HG03354 (cell line): Measurements from ENCODE around the gene BRIP1.
"Not testable (repeated sequence)": the region's sequence is repeated elsewhere in the genome, so short reads cannot be mapped to it uniquely, and the experiment has no call there.

Experiments used
- ATAC-seq: cut with Tn5 transposase; IDR thresholded peaks from one replicate; pipeline ENCODE4 v1.9.1; 2021; ENCODE audit warnings: mild to moderate bottlenecking; ENCODE audit not compliant: unreplicated experiment, poor library complexity, severe bottlenecking

Gene BRIP1

DNA sequence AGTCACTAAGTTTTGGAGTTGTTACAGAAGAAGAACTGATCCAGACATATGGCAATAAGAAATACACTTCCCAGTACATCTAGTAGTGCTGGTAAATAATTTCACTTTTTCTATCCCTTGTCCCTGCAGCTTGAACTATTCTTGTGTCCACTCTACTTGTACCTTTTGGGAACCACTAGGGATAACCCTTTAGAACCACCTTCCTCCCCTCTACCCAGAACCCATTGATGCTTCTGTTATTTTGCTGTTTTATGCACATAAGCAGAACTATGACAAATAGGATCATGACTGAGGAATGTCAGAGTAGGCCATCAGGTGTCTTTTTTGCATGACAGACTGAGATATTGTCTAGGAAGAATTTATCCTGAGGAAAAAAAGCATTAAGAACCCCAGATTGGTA is 125.1 kb downstream of the BRIP1 start:
- no peak for ATAC-seq

DNA sequence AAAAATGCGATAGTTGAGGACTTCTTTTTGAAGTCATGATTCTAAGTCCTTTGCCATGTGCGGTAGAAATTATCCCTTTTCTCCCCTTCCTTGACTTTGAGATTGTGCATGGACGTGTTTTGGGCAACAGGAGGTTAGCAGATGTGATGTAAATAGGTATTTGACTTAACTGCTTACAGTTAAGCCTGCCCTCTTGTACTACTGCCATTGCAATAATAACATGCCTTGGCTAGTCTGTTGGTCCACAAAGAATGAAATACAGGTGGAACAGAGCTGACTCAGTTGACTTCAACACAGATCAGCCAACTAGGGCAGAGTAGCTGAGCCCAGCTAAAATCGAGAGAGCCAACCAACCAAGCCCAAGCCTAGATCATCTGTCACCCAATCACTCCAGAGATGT is 125.5 kb downstream of the BRIP1 start:
- ATAC-seq, result no peak

DNA sequence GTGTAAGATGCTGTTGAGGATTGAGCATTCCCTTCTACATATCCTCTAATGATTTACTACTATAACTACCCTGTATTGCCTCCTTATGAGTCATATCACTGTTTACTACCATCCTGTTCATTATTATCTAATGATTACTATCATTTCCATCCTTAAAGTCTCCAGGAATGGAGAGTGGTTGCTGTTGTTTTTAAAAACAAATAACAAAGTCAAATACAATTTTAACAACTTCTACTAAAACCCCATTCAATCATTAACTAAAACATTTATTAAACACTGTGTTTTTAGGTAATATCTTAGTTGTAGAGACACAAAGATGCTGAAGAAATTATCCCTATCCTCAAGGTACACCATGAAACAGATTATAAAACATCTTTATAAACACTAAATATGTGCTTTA is 126.9 kb downstream of the BRIP1 start:
- no peak for ATAC-seq

GRCh38 chr17:61735807-61736206 is 127.5 kb downstream of the BRIP1 start:
- ATAC-seq, result no peak

- ATAC-seq, result no peak
Measured at GRCh38 chr17:61734466-61734865, 128.9 kb downstream of the BRIP1 start.

GRCh38 chr17:61734012-61734411 is 129.3 kb downstream of the BRIP1 start:
- ATAC-seq, result no peak

DNA sequence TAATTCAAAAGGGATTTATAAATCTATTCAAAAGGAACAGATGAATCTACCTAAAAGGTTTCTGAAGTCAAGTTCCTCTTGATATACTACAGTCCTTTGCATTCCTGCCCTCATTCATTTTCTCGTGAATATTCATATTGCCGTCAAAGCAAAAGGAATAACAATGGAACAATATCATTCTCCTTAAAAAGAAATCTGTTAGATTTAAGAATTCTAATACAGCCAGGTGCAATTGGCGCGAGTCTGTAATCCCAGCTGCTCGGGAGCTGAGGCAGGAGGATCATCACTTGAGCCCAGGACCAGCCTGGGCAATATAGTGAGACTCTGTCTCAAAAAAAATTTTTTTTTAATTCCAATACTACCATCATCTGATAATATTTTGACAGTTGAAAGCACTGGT is 130.3 kb downstream of the BRIP1 start:
- ATAC-seq, result no peak

DNA sequence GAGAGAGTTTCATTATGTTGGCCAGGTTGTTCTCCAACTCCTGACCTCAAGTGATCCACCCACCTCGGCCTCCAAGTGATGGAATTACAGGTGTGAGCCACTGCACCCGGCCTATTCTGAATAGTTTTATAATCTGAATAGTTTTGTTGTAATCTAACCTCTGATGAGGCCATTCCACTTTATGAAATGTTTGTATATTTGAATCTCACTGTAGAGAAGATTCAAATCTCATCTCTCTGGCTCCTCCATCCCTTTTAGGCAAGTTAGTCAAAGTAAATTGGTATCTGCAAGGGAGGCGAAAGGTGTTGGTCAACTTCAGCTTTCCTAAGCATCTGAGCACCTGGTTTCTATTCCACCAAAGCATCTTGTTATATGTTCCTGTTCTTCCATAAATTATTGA is 131.2 kb downstream of the BRIP1 start:
- no peak for ATAC-seq

GRCh38 chr17:61731330-61731729 is 132.0 kb downstream of the BRIP1 start:
- ATAC-seq, result no peak

DNA sequence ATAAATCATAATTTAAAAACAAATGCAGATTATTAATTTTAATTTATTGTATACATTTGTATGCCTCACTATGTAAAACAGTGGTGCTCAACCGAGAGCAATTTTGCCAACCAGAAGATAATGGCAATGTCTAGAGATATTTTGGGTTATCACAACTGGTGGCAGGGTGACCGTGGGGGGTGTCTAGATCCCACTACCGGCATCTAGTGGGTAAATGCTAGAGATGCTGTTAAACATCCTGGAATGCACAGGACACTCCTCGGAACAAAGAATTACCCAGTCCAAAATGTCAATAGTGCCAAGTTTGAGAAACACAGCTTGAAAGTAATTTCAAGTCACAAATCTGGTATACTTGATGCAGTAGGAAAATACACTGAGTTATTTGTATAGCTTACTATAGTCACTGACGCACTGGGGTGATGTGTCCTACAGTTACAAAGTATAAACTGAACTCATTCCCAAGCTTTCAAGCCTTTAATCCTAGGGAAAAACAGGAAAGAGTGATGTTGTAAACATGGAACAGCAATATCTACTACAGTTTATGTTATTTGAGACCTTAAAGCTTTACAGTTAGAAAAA is 133.5 kb downstream of the BRIP1 start:
- ATAC-seq, result no peak

- no peak for ATAC-seq
Measured at GRCh38 chr17:61728297-61728836, 135.0 kb downstream of the BRIP1 start.

DNA sequence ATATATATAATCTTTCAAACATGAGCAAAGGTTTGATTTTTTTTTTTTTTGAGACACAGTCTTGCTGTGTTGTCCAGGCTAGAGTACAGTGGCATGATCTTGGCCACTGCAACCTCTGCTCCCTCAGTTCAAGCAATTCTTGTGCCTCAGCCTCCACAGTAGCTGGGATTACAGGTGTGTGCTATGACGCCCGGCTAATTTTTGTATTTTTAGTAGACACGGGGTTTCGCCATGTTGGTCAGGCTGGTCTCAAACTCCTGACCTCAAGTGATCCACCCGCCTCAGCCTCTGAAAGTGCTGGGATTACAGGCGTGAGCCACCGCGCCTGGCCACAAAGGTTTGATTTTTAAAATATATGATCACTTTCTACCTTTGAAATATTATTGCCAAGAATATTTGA is 135.5 kb downstream of the BRIP1 start:
- not testable (repeated sequence) for ATAC-seq

DNA sequence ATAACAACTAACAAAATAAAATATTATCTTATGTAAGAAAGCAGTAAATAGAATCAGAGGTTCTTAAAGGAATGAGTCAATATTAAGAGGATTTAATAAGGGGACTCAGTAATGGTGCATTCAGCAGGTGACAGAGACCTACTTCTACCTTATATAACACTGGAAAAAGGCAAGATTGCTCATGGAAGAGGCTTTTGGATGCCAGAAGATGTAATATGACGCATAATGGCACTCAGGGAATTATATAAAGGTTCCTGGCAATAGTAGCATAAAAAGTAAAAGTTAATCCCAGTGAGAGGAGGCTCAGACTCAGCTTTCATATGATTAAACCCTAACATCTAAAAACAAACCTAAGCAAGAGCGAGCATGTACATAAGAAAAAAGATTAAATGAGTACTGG is 136.4 kb downstream of the BRIP1 start:
- ATAC-seq, result no peak

DNA sequence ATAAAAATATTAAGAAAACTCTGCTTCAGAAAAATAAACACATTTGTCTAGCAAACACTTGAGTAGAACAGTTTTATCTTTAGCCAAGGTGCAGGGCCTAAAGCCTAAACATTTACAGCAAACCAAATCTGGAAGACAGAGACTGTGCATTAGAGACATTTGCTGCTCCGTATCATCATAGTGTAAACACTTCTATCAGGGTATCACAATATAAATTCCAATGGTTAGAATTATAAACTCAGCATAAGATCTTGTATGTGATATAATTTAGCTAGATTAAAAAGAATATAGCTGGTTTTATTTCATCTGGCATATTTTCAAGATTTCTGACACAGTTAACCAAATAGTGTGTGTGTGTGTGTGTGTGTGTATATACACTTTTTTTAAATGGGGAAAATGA is 138.6 kb downstream of the BRIP1 start:
- ATAC-seq, result no peak

- no peak for ATAC-seq
Measured at GRCh38 chr17:61723914-61724313, 139.4 kb downstream of the BRIP1 start.

DNA sequence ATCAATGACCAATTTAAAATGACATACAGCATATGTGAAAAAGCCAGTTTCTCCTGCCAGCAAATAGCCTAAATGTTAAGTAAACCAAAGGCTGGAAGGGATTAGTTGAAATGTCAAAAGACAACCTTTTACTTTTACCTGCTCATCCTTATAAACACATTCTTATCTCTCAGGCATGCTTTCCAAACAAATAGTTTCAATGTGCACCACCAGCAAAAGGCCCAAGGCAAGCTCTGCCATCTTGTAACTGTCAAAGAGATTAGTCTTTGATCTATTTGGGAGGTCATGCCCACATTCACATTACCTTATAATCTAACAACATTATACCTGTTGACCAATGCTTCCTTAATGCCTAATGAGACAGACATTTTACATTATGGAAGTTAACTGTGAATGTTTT is 140.1 kb downstream of the BRIP1 start:
- ATAC-seq, result no peak

DNA sequence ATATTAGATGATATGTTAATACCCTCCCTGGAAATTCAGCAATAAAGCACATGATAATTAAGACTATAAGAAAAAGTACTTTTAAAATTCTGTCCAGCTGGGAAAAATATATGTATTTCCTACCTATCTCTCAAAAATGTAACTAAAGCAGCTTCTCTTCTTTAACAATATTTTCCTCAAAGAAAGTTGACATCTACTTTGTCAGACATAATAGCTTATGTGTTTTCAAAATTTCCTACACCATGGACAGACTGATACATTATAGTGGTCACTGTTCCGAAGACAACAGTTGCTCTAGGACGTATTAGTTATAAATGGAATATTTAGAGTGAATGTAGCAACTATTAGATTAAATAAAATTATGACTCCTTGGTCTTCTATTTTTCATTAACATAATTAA is 140.9 kb downstream of the BRIP1 start:
- ATAC-seq, result no peak

GRCh38 chr17:61720016-61720795 is 143.1 kb downstream of the BRIP1 start:
- no peak for ATAC-seq

DNA sequence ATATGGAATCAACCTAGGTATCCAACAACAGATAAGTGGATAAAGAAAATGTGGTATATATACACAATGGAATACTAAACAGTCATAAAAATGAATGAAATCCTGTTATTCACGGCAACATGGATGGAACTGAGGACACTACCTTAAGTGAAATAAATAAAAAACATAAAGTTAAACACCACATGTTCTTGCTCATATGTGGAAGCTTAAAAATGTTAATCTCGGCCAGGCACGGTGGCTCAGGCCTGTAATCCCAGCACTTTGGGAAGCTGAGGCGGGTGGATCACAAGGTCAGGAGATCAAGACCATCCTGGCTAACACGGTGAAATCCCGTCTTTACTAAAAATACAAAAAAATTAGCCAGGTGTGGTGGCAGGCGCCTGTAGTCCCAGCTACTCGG is 144.1 kb downstream of the BRIP1 start:
- ATAC-seq, result not testable (repeated sequence)

- ATAC-seq, result no peak
Measured at GRCh38 chr17:61718022-61718421, 145.3 kb downstream of the BRIP1 start.

DNA sequence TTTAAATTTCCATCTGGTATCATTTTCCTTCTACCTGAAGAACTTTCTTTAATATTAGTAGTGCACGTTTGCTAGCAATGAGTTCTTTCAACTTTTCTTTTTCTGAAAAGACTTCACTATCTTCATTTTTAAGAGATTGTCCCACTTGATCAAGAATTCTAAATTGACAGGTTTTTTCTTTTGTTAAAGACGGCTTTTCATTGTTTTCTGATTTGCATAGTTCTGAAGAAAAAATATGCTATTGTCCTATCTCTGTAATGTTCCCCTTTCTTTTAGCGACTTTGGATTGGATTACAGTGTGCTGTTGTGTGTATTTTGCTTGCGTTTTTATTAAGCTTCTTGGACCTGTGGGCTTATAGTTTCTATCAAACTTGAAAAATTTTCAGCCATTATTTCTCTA is 146.0 kb downstream of the BRIP1 start:
- ATAC-seq, result no peak
